ENCODE results near the gene TP53BP1.

DNA sequence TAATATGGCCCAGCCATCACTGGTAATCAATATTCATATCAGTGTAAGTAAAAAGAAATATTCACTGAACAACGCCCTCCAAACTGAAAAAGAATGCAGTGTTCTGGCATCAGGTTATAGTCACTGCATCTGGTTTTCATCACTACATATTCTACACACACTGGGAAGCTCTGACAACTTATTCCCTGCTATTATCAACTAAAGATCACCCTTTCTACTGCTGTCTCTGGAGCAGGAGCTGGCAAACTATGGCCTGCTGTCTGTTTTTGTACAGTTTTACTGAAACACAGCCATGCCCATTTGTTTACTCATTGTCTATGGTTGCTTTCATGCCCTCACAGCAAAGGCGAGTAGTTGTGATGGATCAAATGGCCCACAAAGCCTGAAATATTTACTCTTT, 86.8 kb downstream of the TP53BP1 start:
- TF ChIP-seq, protein P1, sequence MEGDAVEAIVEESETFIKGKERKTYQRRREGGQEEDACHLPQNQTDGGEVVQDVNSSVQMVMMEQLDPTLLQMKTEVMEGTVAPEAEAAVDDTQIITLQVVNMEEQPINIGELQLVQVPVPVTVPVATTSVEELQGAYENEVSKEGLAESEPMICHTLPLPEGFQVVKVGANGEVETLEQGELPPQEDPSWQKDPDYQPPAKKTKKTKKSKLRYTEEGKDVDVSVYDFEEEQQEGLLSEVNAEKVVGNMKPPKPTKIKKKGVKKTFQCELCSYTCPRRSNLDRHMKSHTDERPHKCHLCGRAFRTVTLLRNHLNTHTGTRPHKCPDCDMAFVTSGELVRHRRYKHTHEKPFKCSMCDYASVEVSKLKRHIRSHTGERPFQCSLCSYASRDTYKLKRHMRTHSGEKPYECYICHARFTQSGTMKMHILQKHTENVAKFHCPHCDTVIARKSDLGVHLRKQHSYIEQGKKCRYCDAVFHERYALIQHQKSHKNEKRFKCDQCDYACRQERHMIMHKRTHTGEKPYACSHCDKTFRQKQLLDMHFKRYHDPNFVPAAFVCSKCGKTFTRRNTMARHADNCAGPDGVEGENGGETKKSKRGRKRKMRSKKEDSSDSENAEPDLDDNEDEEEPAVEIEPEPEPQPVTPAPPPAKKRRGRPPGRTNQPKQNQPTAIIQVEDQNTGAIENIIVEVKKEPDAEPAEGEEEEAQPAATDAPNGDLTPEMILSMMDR (IDR thresholded peaks at IDR 0.05; ENCODE audit: poor library complexity), result no peak
- TF ChIP-seq EZH2phosphoT487 (IDR thresholded peaks at IDR 0.05; ENCODE audit: low read depth, severe bottlenecking, unreplicated experiment), result no peak
